Dermis blood vessel endothelial cell (primary cell): ENCODE data around the gene SLC27A6. TPM values are rescaled to one million over a fixed set of nuclear protein-coding genes. Genes with fewer than 3 reads are reported as not detected.

Experiments
- DNase-seq: peaks from one replicate; pipeline ENCODE4 v3.0.0; 2010
- total RNA-seq: library from RNA; depleted of rRNA; stranded (reverse); fragments of >200 nt; gene quantifications from 2 replicates; pipeline ENCODE4 v1.2.3, GENCODE V29; 2014

The SLC27A6 gene
- total RNA-seq, 1 donor from 2014 or later: not detected

DNA sequence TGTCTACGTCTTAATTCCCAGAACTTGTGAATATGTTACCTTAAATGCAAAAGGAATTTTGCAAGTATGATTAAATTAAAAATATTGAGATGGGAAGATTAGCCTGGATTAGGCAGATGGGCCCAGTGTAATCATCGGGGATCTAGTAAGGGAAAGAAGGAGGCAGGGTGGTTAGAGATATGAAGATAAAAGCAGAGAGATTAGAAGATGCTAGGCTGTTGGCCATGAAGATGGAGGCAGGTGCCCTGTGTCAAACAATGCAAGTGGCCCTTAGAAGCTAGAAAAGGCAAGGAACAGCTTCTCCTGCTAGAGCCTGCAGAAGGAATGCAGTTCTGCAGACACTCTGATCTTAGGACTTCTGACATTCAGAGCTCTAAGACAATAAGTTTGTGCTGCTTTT is 100.4 kb downstream of the SLC27A6 start:
- no peak for DNase-seq

DNA sequence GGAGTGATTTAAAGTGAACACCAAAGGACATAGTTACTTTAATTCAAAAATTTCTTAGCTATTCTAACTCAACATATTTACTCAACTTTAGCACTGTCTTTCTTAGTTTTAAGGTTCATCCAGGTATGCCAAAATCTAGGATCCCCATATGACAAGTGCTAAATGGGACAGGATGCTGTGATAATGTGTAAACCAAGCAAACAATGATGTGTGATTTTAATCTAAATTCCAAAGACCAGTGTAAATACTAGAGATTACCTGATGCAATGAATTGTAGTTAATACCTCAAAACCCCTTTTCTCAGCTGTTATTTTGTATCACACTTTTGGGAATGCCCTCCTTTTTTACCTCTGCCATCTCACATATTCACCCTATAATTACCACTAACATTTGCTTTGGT is 102.5 kb downstream of the SLC27A6 start:
- DNase-seq: no peak

DNA sequence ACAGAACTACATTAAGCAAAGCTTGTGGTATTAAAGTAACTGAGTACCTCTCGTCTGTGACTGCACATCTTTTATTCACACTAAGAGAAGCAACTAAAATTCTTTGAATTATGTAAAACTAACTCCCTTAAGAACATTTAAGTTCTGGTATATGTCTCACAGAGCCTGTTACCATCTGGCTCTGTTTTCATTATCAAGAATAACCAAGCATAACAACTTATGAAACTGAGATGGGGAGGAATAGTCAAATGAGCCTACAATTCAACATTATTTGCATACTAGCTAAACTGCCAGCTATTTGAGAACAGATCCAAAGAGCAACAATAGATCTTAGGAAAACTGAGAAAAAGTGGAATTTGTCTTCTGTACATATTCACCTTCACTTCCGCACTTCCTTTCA is 104.0 kb downstream of the SLC27A6 start:
- DNase-seq: no peak

DNA sequence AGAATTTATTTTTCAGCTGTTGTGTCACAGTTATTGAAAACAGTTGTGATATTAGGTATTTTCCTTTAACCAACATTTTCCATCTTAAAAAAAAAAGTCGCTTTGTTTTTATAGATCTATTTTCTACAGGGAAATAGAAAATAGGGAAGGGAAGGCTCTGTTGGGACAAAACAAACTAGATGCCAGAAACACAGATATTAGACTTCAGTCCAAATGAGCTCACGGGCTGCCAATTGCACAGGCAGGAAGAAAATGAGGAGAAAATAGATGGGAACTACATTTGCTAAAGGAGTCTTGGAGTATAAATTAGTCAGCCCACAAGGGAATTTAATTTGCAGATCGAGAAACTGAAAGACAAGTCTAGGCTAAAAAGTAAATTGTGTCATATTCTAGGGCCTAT is 107.8 kb downstream of the SLC27A6 start:
- no peak for DNase-seq

DNA sequence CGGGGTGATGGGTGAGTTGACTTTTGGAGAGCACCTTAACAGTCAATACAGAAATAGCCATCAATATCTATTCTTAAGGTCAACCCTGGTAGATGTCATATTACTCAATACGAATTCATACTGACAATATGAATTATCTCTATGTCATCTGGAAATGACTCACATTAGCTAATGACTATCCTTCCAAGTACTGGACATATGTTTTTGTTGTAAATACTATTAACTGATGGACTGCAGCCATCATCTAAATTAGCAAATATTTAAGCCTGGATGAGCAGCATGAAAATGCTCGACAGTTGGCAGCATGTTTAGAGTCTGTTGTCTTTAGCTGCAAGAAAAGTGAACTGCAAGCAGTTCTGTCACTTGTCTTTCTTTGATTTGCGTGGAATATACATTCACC is 109.6 kb downstream of the SLC27A6 start:
- no peak for DNase-seq

DNA sequence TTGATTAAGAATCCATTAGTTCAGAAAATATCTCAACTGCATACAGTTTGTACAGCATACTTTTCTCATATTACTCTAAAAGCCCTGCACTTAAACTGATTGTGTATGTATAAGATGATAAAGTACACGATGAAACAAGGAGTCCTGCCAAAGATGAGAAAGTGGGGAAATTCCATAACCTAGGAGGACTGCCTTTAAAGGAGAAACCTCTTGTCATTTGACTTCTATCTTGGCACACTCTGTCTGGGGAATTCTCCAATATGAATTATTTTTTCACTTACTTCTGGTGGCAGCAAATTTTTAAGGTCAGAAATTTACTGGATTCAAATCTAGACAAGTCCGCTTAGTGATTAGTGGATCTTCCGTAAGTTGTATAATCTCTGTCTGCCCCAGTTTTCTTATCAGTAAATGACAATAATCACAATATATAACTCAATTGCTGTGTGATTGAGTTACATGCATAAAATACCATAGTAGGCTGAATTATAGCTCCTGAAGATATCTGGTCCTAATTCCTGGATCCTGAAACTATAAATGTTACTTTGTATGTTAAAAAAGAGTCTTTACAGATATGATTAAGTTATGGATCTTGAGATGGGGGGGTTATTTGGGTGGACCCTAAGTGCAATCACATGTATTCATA is 112.3 kb downstream of the SLC27A6 start:
- no peak for DNase-seq

DNA sequence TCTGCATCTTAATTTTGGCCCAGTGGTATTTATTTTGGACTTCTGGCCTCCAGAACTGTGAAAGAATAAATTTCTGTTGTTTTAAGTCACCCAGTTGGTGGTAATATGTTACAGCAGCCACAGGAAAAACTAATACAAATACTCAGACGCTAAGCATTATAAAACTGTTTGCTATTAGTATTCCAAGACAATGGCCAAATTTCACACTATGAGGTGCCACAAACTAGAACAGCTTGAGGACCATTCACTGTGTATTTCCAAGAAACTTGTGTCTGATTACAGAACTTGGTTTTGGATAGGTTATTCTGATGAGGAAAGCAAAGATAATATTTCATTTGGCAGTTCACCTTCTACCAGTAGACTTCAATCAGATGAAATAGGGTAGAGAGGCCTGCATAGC is 113.0 kb downstream of the SLC27A6 start:
- no peak for DNase-seq

DNA sequence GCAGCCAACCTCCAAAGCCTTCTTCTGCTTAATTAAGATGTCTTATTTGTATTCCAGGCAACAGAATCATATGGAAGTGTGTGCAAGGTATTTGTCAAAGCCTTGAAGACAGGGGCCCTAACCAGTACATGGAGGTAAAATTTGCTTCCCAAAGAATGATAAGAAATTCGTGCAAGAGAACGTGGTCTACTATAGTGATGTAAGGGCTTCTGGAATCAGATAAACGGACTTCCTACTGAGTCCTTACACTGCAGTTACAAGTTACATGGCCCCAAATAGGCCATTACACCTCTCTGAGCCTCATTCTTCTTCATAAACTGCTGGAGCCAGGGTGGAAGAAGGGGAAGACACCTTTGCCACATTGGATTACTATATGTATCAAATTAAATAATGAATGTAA is 113.4 kb downstream of the SLC27A6 start:
- no peak for DNase-seq

DNA sequence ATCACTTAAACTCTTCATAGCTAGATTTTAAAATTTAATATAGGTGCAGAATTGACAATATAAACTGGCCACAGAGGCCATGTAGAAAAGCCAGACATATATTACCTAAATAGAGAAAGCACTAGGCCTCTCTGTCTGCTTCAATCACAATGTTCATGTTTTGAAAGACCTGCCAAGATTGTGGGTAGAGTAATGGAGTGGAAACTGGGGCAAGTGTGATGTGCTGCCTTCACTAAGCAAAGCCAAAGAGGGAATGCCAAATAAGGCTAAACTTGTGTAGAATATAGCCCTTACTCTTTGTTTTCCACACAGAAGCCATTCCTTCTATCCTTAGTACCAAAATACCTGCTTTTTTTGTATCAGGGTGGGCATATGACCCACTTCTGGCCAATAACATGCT is 114.2 kb downstream of the SLC27A6 start:
- no peak for DNase-seq

DNA sequence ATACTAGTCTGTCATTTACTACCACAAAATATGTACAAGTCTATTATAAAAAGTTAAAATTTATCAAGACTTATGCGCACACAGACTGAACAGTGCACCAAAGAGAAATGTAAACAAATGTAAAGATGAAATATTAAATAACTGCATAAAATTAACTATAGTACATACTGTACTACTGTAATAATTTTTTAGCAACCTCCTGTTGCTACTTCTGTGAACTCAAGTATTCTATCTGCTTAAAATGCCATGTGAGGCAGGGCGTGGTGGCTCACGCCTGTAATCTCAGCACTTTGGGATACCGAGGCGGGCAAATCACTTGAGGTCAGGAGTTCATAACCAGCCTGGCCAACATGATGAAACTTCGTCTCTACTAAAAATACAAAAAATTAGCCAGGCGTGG is 115.5 kb downstream of the SLC27A6 start:
- DNase-seq: no peak

DNA sequence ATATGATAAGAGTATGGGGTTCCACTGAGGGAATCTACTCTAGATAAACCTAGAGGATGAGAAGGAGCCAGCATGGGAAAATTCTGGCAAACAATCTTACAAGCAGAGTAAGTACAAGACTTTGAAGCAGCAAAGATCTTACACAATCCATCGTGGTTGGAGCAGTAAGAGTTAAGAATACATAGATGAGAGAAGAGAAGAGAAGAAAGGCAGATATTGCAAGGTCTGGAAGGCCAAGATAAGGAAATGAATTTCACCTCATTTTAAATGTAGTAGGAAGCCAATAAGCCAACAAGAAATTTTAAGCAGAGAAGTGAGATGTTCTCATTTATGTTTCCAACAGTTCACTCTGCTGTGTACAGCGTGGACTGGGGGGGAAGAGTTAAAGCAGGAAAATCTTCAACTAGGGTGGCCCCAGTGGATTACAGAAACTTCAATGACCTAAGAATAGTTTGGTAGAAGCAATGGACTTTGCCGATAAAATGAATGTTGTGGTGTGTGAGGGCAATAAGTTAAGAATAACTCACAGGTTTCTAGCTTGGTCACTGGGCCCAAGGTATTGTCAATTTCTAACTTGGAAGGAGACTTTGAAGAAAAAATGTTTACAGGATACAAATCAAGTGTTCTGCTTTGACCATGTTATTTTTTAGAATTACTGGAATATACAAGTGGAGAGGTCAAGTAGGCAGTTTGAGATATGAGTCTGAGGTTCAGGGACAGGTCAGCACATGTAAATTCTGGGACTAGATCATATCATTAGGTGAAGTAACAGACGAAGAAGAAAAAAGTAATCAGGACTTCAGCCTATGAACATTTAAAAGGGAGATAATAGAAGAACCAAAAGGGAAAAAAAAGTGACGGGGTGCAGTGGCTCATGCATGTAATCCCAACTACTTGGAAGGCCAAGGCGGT is 117.2 kb downstream of the SLC27A6 start:
- no peak for DNase-seq

Other genes with a start within 250 kb of the SLC27A6 start
- 10.9 and 13.6 TPM in 2 replicates for gene ISOC1, start 129.3 kb downstream of the SLC27A6 start, total RNA-seq